ENCODE data around the gene SUCO.
"Not testable (repeated sequence)": the region's sequence is repeated elsewhere in the genome, so short reads cannot be mapped to it uniquely, and the experiment has no call there.

Gene SUCO

DNA sequence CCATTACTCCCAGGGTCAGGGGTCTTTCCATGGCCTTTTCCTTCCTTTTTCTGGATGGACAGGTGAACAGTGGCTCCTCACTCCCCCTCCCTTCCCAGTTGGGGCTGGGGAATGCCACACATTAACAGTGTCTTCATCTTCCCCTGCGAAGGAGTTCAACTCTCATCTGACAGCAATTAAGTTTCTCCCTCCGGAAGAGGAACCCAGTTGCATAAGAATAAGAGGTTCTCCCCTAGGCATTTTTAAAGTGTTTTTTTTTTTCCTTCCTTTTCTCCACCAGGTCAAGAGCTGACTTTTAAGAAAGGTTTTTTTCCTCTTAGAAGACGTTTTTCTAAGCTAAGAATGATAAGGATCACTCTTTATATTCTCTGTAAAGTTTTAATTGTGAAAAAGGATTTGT, 83.7 kb downstream of the SUCO start:
- DNase-seq: no peak

DNA sequence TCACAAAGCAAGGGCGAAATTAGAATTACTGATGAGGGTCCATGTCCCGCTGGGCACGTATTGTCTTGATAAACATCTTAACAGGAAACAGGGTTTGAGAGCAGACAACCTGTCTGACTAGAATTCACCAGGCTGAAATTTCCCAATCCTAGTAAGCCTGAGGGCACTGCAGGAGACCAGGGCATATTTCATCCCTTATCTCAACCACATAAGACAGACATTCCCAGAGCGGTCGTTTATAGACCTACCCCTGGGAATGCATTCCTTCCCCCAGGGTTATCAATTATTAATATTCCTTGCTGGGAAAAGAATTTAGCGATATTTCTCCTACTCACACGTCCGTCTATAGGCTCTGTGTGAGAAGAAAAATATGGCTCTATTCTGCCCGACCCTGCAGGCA, 87.7 kb downstream of the SUCO start:
- not testable (repeated sequence) for DNase-seq

DNA sequence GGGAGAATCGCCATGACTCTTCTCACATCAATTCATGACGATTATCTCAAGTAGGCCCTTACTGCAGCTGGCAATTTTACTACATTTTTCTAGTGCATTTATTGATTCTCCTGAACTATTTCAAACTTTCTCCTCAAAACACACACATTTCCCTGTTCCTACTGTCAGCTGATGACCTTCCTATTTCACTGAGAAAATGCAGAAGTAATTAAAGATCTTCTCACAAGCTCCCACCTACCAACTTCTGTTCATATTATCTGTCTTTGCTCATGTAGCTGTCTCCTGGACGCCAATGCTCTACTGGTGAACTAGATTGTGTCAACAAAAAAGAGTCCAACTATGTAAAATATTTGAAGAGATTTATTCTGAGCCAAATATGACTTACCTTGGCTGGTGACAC, 89.6 kb downstream of the SUCO start:
- DNase-seq: no peak

DNA sequence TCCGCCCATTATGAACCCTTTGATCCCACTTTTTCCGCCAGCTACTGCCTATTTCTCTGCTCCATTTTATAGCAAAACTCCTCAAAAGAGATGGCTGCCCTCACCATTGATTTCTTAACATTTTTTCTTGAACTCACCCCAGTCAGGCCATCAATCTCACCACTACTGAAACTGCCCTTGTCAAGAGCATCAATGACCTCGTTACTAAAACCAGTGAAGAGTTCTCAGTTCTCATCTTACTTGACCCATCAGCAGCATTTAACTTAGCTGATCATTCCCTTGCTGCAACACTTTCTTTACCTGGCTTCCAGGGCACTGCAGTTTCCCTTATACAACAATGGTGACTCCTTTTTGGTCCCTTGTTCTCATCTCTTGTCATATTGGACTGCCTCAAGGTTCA, 90.8 kb downstream of the SUCO start:
- DNase-seq: no peak

DNA sequence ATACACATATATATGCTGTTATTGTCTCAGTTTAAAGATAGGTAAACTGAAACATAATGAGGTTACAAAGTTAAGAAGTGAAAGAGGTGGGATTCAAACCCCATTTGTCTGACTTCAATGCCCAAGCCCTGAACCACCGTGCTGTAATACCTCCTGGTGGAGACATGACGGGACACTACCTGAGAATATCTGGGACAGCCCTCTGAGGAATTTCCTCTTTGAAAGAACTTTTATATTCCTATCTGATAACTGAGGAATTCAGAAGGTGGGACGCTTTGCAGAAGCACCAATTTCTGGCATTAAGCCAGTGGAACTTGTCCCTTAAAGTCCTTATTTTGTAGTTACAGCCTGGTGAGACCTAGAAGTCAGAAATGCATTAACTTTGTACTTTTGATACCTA, 93.9 kb downstream of the SUCO start:
- DNase-seq: no peak

DNA sequence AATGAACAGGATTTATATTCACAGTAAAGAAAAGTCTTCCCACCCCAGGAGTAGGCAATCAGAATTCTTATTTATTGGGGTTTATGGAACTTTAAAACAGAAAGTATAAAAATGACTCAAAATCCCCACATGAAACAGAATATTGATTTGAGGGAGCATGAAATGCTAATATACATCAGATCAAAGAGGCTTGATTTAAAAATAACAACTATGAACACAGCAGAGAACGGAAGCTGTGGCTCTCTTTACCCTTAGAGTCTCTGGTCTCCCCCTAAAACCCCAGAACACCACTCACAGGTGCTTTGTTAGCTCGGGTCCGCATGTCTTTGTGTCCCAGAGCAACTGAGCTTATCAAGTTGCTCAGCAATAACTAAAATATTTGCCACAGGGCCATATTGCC, 94.8 kb downstream of the SUCO start:
- DNase-seq: no peak

DNA sequence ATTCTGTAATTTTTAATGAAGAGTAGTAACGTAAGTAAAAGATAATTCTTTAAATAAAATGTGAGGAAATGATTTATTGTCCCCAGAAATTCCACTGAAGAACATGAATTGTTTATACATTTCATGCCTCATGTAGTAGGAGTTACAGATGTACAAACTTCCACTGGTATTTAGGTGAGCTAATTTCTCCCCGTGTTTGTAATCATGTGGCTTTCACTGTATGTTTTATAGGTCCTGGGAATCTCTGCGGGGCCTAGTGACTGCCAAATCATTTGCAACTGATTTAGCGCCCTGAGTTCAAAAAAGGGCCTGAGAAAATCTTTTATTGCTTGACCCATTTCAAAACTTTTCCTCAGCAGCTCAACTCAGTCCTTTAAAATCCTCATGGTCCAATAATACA, 95.5 kb downstream of the SUCO start:
- no peak for DNase-seq

DNA sequence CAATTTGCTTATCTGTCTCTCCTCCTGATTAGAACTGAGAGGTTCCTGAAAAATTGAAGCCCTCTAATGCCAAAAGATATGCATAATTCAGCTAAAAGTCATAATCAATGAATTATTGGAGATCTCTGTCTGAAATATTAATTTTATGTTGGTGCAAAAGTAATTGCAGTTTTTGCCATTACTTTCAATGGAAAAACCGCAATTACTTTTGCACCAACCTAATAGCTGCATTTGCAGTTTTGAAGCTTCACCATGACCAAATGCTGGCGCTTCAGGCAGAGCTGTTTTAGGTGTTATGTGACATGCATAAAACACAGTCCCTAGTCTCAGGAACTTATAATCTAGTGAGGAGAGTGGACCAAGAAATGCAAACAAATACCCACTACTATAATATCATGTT, 96.2 kb downstream of the SUCO start:
- DNase-seq: no peak

DNA sequence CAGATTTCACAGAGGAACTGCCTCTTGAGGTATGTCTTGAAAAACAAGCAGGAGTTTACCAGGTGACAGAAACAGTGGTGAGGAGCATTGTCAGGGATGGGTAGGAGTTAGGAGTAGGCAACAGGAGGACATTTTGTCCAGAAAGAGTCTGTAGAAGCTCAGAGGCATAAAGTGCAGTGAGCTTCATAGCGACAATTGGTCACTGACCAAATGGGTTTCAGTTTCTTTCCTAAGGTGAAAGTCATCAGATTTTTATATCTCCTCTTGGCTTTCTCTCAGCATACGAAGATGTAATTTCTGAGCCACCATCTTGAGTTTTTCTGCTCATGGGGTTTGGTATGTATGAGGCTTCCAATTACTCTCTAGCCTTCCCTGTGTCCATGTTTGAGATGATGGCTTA, 96.7 kb downstream of the SUCO start:
- DNase-seq: no peak

DNA sequence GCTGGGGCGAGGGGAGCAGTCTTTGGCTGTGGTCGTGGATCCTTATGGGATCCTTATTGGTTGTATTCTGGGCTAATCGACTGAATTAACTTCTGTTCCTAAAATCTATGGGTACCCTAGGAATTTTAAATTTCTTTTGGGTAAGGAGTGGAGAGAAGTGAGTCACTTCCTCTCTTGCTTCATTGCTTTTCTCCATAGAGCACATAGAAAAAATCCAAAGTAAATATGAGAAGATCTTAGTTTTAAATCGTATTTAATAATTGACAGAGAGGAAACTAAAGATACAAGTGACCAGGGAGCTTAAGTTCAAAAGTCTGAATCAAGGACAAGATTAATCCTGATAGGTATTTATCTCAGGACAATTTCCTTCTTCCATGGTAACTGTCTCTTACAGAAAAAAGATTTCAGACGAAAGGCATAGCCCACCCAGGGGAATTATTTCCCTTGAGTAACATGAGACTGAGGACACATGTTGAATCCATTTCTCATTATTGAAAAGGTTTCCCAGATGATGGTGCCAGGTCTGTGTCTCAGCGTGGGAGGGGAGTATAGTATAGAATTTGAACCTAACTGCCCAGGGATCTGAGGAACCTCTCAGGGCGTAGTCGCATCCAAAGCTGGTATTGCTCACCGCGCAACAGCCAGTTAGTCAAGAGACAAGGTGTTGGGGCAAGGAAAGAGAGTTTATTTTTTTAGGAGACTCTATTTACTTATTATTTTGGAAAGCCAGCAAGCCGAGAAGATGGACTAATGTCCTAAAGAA, 97.3 kb downstream of the SUCO start:
- DNase-seq: no peak

DNA sequence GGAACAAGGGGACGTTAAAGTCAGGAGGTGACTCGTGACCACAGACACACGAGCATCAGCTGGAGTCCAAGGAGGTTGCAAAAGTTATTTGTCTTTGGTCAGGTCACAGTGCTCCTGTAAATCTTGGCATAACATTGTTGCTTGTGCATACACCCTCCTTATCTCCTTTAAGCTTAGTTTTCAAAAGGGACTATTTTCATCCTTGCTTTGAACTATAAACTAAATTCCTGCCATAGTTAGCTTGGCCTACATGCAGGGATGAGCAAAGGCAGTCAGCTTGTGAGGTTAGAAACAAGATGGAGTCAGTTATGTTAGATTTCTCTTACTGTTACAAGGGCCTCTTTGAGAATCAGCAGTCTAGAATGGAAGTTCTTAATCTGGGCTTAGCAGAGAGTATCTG, 97.9 kb downstream of the SUCO start:
- DNase-seq: no peak

DNA sequence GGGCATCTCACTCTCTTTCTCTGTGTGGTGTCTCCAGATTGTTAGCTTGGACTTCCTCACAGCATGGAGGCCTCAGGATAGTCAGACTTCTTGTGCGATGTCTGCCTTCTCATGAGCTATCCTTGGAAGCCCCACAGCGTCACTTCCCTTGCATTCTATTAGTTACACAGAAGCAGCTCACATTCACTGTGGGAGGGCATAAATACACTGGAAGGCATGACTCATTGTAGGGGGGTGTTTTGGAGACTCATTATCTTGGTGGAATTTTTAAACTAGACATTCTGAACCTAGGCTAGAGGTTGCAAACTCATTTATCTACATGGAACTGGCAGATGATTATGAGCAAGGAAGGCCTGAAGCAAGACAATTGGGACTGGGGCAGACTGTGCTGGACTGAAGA, 104.6 kb downstream of the SUCO start:
- peak; percentile 64 for DNase-seq

DNA sequence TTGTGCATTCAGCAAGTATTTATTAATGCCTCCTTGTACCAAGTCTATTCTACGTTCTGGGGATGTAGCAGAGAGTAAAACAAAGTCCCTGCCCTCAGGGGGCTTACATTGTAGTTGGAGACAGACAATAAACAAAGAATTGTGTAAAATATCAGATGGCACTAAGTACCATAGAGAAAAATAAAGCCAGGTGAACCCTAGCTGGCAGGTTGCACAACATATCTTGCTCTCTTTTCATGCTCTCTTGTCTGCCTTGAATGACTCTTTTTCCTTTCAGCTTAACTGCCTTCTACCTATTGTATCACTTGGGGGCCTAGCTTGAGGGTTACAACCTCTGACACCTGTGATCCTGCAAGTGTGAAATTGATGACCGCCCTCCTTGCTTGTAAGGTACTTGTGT, 105.3 kb downstream of the SUCO start:
- no peak for DNase-seq

DNA sequence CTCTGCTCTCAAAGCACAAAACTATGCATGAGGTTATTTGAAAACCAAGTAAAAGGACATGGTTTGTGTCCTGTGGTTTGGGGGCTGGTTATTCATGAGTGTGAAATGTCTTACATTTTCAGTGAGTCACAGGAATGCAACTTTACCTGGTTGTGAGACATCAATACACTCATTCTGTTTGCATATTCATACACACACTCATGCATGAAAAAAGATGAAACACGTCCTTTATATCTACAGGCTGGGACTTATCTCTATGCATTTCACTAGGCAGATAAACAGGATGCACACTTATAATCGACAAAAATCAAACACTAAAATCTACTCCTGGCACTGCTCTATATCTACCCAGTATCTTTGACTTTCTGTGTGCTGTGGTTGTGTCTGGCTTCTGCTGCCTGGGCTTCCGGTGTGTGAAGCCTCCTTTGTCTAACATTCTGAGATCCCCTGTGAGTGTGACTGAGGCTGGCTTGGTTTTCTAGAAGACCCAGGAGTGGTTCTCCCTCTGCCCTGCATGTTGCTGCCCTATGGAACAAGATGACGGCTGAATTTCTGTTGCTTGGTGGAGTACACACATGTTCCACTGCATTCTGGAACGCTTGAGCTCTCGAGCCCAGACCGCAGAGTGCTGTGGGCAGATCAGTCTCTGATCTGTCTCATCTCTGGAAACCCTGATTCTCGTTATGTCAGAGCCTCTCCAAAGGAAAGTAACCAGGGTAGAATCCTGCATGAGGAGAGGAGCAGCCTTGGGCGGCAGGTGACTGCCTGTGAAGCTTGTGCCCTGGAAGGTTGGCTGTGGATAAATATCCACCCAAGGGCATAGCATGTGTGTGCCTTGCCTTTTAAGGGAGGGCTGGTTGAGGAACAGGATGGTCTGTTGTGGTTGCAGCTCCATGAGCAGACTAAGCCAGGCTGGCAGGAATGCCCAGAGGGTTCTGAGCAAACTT, 106.2 kb downstream of the SUCO start:
- DNase-seq: peak; percentile 86

DNA sequence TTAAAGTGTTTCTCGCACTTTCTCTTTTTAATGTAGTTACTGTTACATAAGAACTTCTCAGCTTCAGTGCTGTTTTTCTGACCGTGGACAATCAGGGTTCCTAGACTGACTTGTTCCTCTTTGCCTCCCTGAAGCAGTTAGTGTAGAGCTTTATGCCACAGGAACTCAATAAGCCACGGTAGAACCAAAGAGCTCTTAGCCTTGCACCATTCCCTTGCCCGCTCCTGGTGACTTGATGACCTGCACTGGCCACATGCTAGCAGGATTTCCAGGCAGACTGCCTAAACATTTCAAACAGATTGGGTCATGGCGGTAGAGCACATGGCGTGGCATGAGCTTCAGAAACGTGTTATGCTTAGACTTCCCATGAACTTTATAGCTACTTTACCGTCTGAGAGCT, 107.2 kb downstream of the SUCO start:
- DNase-seq: no peak

DNA sequence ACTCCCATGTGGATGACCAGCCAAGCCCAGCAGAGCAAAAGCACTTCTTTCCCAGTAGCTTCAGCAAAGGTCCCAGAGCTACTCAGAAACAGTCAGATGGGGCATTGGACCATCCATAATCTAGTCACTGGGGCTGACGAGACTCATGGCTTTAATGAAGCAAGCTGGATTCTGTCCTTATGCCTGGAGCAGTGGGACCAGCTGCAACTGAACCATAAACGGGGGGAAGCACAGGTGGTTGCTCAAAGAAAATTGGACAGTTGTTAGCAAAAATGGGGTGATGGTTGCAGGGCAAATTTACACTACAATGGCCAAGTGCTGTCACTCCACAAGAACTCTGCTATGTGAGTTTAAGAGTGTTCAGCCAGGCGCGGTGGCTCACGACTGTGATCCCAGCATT, 108.5 kb downstream of the SUCO start:
- no peak for DNase-seq

DNA sequence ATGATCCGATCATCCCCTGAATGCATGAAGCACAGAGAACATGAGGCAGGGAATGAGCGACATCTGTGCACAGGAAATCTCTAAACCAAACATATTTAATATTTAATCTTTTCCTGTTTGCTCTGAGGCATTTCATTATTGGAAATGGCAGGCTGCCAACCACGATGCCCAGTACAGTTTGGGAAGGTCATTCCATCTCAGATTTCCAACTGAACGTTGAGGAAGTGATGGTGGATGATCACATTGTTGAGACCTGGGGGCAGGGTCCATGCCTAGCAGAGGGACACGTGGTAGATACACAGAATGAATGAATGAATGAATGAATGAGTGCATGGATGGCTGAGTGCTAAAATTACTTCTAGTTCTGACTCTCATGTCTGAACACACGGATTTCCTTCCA, 110.0 kb downstream of the SUCO start:
- no peak for DNase-seq

DNA sequence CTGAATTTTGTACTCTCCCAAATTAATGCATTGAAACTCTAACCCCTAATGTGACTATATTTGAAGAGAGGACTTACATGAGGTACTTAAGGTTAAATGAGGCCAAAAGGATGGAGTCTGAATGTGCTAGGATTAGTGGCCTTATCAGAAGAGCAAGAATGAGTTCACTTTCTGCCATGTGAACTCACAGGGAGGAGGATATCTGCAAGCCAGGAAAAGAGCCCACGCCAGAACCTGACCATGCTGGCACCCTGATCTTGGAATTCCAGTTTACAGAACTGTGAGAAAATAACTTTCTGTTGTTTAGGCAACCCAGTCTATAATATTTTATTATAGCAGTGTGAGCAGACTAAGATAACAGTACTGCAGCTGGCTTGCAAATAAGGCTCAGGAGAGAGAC, 113.7 kb downstream of the SUCO start:
- DNase-seq: no peak

DNA sequence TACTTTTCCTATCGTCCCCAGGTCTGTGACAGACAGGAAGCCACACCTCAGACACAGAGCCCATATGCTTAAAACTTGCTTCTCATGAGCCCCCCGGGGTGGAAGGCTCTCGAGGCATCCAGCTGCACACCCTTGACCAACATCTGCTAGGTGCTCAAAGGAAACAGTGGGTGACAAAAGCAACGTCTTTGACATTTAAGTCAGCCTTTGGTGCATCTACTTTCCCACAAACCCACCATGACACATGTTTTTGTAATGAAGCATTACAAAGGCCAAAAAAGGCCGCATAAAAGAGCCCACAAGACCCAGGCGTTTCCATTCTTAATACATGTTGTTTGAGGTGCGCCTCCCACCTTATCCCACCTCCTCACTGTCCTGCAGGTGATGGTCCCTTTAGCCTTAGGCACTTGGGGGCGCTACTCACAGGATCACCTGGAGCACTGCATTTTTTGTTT, 114.2 kb downstream of the SUCO start:
- peak; percentile 46 for DNase-seq

DNA sequence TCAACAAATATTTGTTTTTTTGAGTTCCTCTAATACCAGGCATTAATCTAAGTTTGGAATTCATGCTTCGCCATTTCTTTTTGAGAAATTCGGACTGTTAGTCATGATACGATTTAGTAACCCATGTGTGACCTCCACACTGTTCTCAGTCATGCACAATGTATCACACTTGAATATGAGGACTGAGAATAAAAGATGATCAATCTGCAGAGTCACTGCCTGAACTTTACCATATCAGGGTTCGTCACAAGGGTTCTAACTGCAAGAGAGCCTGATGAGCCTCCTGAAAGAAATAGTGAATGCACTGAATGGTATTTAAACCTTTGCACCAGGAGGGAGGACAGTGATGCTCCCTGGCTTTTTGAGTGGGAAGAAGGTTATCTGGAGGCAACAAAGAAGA, 115.0 kb downstream of the SUCO start:
- DNase-seq: no peak

DNA sequence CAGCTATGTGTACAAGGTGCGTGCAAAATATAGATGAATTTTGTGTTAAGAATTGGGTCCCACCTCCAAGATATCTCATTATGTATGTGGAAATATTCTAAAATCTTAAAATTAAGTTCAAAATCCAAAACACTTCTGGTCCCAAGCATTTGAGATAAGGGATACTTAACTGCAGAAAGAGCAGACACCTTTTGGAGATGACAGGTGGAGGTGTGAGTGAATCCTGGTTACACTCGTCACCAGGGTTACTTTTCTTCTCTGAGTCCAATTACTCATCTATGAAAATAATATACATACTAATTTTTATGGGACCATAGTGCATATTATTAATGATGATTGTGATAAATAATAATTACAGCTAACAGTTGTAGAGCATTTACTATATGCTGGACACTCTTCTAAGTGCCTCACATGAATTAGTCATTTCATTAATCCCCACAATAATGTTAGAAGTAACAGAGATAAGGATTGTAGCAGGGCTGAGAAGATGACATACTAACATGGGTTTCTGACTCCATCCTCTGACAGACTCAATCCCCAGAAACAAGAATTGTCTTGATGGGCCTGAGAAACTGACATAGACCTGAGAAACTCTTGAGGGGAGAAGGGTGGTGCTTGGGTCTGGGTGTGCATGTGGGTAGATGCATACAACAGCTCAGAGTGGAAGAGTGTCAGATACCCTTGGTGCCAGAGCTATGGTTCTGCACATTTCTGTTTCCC, 117.7 kb downstream of the SUCO start:
- no peak for DNase-seq

DNA sequence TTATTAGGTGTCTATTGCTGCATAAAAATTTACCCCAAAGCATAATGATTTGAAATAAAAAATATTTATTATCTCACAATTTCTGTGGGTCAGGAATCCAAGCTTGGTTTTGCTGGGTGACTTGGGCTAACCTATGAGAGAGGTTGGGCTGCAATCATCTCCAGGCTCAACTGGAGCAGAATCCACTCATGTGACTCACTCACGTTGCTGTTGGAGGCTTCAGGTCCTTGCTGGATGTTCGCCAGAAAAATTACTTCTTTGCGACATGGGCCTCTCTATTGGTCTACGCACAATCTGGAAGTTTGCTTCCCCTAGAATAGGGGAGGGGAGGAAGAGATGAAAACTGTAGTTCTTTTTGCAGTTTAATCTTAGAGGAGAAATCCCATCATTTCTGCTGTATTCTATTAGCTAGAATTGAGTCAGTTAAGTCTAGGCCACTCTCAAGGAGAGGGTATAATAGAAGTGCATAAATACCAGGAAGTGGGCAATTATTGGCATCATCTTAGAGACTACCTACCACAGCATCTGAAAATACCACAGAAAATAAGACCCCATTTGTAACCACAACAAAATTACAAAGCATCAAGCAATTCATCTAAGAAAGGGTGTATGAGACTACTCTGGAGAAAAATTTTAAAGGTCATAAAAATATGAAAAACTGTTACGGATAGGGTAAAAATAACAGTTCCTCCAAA, 120.2 kb downstream of the SUCO start:
- DNase-seq: no peak

DNA sequence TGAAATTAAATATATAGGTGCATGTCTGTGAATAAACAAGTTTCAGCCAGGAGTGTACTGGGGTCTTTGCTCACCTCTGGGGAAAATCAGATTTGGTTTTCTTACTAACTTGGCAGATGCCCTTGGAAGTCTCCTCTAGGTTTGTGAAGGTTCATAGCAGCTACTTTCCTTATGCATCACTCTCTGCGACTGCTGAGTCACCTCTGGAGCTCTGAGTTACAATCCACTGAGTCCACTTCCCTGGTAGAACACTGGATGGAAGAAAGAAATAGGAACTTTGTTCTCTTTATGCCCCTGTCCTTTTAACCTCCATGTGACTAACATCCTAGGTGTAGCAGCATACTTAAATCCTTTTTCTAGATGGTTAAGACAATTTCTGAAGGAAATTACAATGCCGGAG, 121.6 kb downstream of the SUCO start:
- DNase-seq: no peak

Measured in stimulated activated CD4-positive, alpha-beta T cell treated with anti-CD3 and anti-CD28 coated beads, Interleukin-4, amount 100 ng/mL, for 24 hours (primary cell).